GM13977 (cell line): Measurements from ENCODE around the gene PIAS1.

Experiments used
- DNase-seq: peaks from one replicate; pipeline ENCODE4 v3.0.0; 2012; ENCODE audit warnings: low spot score
- in situ Hi-C: fragments of 300-500 bp; cut with MboI; formaldehyde crosslinking; loops from one replicate; pipeline ENCODE4 v1.12.0; 2022; ENCODE audit warnings: low sequenced_read_pairs, low pct_unique_long_range_greater_than_20kb, mixed read lengths, inconsistent platforms; ENCODE audit not compliant: unreplicated experiment
- TF ChIP-seq, protein P1 (sequence below): IDR thresholded peaks from 2 replicates; pipeline ENCODE4 v1.5.1; 2012; ENCODE audit warnings: mild to moderate bottlenecking, control low read depth; ENCODE audit not compliant: insufficient read depth; ENCODE audit errors: extremely low read depth, missing control alignments

PIAS1 gene

DNA sequence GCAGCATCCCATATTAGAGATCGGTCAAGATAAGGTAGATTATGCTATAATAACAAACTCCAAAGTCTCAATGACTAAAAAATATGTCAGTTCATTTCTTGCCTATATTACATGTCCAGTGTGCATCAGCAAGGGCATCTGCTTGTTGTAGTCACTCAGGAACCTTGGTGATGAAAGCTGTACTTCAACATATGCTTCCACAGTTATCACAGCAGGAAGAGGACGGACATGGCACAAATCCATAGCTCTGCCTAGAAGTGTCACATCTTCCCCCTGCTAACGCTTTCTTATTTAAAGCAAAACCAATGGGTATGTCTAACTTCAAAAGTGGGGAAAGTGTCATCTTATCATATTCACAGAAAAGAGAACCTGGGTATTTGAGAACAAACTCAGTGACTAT, 20.0 kb upstream of the PIAS1 start:
- TF ChIP-seq, protein P1, sequence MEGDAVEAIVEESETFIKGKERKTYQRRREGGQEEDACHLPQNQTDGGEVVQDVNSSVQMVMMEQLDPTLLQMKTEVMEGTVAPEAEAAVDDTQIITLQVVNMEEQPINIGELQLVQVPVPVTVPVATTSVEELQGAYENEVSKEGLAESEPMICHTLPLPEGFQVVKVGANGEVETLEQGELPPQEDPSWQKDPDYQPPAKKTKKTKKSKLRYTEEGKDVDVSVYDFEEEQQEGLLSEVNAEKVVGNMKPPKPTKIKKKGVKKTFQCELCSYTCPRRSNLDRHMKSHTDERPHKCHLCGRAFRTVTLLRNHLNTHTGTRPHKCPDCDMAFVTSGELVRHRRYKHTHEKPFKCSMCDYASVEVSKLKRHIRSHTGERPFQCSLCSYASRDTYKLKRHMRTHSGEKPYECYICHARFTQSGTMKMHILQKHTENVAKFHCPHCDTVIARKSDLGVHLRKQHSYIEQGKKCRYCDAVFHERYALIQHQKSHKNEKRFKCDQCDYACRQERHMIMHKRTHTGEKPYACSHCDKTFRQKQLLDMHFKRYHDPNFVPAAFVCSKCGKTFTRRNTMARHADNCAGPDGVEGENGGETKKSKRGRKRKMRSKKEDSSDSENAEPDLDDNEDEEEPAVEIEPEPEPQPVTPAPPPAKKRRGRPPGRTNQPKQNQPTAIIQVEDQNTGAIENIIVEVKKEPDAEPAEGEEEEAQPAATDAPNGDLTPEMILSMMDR: no peak
- in situ Hi-C loops: no loop called here
- no peak for DNase-seq

- TF ChIP-seq, protein P1: no peak
- in situ Hi-C loops: no loop called here
- no peak for DNase-seq
Measured at GRCh38 chr15:68034719-68035293, 19.3 kb upstream of the PIAS1 start.

GRCh38 chr15:68038246-68038645, 15.9 kb upstream of the PIAS1 start:
- no peak for DNase-seq
- TF ChIP-seq, protein P1: no peak
- in situ Hi-C loops: no loop called here

GRCh38 chr15:68040144-68040543, 14.0 kb upstream of the PIAS1 start:
- in situ Hi-C loops: no loop called here
- TF ChIP-seq, protein P1: no peak

DNA sequence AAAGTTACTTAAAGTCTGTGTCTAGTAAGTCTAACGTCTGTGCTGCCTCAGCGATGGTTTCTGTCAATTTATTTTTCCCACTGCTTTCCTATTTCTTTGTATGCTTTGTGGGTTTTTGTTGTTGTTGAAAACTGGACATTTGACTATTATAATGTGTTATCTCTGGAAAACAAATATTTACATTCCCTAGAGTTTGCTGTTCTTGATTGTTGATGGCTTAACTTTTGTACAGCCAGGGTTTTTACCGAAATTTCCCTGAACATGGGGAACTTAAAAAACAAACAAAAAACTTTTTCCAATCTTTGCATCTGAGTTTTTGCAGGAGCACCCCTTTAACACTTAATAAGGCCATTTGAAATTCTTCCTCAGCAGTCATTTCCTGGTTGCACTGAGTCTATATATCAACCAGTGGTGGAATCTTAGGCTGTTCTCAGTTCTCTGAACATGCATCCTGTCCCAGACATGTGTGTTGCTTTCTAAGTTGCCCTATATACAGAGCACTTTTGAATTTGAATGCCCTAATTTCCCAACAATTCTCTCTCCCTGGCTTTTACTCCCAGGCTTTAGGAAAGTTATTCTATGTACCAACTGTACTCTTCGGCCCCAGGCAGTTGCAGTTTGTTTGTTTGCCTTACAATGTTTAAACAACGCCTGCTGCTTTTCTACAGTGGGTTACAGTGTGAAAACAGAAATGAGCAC, 11.8 kb upstream of the PIAS1 start:
- TF ChIP-seq, protein P1: no peak
- no peak for DNase-seq

More at GRCh38 chr15:68040144-68040543, 14.0 kb upstream of the PIAS1 start:
- DNase-seq: no peak

DNA sequence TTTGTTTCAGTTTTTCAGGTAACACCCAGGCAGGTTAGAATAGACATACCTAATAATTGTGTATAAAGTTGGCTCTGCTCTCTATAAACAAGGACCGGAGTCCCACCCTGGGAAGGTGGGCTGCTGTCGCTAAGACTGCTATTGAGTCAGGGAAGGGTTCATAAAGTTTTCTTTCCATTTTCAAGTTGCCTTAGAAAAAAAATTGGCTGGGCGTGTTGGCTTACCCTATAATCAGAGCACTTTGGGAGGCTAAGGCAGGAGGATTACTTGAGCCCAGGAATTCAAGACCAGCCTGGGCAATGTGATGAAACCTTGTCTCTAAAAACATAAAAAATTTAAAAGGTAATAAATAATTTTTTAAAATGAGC, 11.3 kb upstream of the PIAS1 start:
- in situ Hi-C loops: no loop called here
- no peak for DNase-seq
- TF ChIP-seq, protein P1: no peak

More for the DNA sequence above, 11.8 kb upstream of the PIAS1 start:
- in situ Hi-C loops: no loop called here
